Fibroblast of the aortic adventitia (primary cell): Measurements from ENCODE around the gene CLDN10. TPM values are rescaled to one million over a fixed set of nuclear protein-coding genes. Genes with fewer than 3 reads are reported as not detected.

Experiments used
- DNase-seq: peaks from one replicate; pipeline ENCODE4 v3.0.0-alpha.2; 2010; ENCODE audit warnings: low read depth
- H3K4me3 ChIP-seq: 2 replicates; pipeline ENCODE4 v1.5.1; 2011; ENCODE audit warnings: low read depth, mild to moderate bottlenecking, control low read depth, low read length, moderate library complexity
- total RNA-seq: library from RNA; depleted of rRNA; stranded (reverse); fragments of >200 nt; gene quantifications from 2 replicates; pipeline ENCODE4 v1.2.3, GENCODE V29; 2012; ENCODE audit warnings: low replicate concordance
- TF ChIP-seq, protein P1 (sequence below): IDR thresholded peaks from 2 replicates; pipeline ENCODE4 v1.5.1; 2011; ENCODE audit warnings: mild to moderate bottlenecking, low read length, control low read depth, inconsistent platforms; ENCODE audit not compliant: insufficient read depth

Gene CLDN10, protein sequence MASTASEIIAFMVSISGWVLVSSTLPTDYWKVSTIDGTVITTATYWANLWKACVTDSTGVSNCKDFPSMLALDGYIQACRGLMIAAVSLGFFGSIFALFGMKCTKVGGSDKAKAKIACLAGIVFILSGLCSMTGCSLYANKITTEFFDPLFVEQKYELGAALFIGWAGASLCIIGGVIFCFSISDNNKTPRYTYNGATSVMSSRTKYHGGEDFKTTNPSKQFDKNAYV
- 0.27 TPM in 1 of 2 replicates, not detected in the other for total RNA-seq

DNA sequence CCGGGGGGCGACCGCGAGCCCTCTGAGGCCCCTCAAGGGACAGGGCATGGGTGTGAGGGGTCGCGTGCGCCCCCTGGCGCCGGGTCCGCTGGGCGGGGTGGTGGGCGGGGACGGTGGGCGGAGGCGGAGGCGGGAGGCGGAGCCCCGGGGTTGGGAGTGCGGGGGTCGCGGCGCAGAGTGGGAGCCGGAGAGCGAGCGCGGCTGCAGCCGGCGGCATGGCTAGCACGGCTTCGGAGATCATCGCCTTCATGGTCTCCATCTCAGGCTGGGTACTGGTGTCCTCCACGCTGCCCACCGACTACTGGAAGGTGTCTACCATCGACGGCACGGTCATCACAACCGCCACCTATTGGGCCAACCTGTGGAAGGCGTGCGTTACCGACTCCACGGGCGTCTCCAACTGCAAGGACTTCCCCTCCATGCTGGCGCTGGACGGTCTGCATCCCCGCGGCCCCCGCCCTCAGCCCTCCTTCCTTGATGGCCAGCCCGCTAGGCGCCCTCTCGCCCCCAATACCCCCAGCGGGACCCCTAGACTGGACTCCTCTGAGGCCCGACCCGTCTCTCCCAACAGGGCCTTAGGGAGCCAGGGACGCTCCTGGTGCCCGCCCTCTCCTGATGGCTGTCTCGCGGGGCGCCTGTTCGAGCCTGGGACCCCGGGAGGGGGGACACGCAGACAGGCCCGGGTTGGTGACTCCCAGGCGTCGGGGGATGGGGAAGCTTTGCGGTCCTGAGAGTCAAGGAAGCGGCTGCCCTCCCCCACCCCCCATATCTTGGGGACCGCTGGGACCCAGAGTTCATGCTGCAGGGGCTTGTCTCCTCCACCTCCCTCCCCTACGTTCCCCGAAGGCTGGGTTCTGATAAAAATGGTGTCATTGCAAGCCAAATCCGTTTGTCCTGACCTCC lies at the start of gene CLDN10:
CLDN10 (plus strand) TSS at position 182 of the 903 bp plus-strand sequence; CDS start at position 216, 34 bp downstream.
- no peak within 1 kb of the TSS for H3K4me3 ChIP-seq
- TF ChIP-seq, protein P1, sequence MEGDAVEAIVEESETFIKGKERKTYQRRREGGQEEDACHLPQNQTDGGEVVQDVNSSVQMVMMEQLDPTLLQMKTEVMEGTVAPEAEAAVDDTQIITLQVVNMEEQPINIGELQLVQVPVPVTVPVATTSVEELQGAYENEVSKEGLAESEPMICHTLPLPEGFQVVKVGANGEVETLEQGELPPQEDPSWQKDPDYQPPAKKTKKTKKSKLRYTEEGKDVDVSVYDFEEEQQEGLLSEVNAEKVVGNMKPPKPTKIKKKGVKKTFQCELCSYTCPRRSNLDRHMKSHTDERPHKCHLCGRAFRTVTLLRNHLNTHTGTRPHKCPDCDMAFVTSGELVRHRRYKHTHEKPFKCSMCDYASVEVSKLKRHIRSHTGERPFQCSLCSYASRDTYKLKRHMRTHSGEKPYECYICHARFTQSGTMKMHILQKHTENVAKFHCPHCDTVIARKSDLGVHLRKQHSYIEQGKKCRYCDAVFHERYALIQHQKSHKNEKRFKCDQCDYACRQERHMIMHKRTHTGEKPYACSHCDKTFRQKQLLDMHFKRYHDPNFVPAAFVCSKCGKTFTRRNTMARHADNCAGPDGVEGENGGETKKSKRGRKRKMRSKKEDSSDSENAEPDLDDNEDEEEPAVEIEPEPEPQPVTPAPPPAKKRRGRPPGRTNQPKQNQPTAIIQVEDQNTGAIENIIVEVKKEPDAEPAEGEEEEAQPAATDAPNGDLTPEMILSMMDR: peak; percentile 3
- DNase-seq: no peak

DNA sequence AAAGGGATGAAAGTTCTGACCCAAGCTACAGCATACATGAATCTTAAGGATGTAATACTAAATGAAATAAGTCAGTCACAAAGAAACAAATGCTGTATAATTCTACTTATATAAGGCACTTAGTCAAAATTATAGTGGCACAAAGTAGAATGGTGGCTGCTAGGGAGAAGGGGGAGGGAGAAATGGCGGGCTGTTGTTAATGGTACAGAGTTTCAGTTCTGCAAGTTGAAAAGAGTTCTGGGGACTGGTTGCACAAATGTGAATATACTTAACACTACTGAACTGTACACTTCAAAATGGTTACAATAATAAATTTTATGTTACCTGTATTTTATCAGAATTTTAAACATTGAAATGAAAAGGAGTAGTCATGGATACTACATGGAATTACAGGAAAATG lies 48.9 kb upstream of the CLDN10 start:
- no peak overlapping the region for H3K4me3 ChIP-seq
- TF ChIP-seq, protein P1: no peak
- DNase-seq: no peak

DNA sequence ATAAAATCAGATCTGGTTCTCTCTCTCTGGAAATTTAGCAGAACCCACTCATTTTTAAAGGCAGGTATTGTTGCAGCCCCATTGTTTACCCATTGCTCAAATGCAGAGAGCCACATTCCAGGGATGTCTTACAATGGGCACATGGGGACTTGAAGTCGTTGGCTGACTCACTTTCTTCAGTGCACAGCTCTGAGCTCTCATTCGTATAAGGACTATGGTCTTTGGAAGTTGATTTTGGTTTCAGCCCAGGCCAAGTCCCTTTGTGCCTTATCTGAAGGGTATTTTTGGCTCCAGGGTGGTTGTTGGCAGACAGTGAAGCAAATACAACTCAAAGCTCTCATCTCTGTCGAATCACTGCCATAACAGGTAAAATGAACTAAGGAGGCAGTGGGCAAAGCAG lies 47.3 kb upstream of the CLDN10 start:
- H3K4me3 ChIP-seq: no peak overlapping the region
- TF ChIP-seq, protein P1: no peak
- peak; percentile 43 for DNase-seq

DNA sequence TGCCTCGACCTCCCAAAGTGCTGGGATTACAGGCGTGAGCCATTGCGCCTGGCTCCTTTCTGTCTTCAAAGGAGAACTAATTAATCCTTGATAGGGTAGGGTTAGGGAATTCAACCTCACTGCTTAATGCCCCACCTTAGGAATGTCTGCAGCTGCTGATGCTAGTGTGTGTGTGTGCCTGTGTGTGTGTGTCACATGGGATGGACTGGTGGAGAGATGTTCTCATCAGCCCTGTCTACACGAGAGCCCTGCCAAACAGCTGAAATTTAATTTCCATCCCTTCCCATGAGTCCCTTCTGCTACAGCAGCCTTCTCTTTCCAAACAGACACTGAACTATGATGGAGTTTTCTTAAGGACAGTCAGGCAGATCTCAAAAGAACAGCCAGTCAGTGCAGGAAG lies 46.5 kb upstream of the CLDN10 start:
- H3K4me3 ChIP-seq: no peak overlapping the region
- TF ChIP-seq, protein P1: no peak
- DNase-seq: no peak

DNA sequence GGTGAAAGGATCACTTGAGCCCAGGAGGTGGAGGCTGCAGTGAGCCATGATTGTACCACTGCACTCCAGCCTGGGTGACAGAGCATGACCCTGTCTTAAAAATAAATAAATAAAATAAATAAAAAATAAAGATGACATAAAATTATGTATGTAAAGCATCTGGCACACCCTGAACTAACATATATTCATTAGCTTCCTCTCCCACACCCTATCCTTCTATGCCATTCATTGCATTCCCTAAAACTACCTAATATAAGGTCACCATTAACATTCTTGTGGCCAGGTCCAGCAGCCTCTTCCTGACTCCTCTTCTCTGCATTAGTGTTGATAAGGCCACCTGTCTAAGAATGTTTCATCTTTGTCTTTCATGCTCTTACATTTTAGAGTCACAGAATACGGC lies 44.5 kb upstream of the CLDN10 start:
- no peak overlapping the region for H3K4me3 ChIP-seq
- TF ChIP-seq, protein P1: no peak
- DNase-seq: no peak

DNA sequence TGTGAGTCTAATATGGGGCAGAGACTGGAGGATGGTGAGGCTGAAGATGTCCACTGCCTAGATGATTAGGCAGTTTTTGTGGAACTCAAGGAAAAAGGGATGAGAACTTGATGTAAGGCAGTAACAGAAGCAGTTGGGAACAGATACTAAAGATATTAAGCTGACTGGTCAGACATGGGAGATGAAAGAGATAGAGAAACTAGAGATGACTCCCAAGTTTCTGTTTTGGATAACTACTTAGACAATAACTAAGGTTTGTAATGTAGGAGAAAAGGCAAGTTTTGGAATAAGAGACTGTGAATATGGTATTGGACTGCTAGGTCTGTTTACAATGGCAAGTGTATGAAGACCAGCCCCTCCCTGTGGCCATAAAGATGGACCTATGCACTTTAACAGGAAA lies 43.5 kb upstream of the CLDN10 start:
- TF ChIP-seq, protein P1: no peak
- DNase-seq: no peak
- H3K4me3 ChIP-seq: no peak overlapping the region
